ENCODE results near the gene GRIA1.
"Not testable (repeated sequence)": the region's sequence is repeated elsewhere in the genome, so short reads cannot be mapped to it uniquely, and the experiment has no call there.

GRIA1 gene

GRCh38 chr5:153718713-153719112 is 228.2 kb downstream of the GRIA1 start:
- no peak for DNase-seq (ENCODE audit: low spot score)

GRCh38 chr5:153719324-153719723 is 228.9 kb downstream of the GRIA1 start:
- no peak for DNase-seq (ENCODE audit: low spot score)

DNA sequence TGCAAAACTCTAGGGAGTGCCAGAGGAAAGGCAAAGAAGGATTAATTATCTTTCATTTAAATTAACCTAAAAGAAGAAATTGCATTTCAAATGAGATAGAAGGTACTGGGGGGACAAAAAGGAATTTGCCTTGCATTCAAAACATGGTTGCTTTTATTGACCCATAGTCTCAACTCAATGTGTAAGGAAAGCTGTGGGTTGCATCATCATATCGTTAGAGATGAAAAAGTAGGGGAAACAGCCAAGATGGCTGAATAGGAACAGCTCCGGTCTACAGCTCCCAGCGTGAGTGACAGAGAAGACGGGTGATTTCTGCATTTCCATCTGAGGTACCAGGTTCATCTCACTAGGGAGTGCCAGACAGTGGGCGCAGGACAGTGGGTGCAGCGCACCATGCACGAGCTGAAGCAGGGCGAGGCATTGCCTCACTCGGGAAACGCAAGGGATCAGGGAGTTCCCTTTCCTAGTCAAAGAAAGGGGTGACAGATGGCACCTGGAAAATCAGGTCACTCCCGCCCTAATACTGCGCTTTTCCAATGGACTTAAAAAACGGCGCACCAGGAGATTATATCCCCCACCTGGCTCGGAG is 232.6 kb downstream of the GRIA1 start:
- DNase-seq (ENCODE audit: low spot score): not testable (repeated sequence)

DNA sequence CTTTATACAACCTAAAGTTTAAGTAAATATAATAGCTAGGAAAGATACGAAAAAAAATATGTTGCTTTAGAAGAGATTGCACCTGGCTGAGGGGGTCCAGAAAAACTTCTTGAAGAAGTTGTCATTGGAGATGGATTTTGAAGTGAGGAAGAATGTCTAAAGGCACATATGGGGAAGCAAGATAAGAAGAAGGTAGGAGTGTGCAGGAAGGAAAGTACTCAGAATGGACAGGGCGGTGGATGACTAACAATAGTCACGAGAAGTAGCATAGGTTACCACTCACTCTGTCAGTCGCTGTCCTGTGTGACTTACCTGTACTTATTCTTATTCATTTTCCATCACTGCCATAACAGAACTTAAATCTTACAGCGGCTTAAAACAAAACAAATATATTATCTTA is 251.6 kb downstream of the GRIA1 start:
- no peak for DNase-seq (ENCODE audit: low spot score)

- no peak for DNase-seq (ENCODE audit: low spot score)
Observed at GRCh38 chr5:153744751-153745150, 254.3 kb downstream of the GRIA1 start.

DNA sequence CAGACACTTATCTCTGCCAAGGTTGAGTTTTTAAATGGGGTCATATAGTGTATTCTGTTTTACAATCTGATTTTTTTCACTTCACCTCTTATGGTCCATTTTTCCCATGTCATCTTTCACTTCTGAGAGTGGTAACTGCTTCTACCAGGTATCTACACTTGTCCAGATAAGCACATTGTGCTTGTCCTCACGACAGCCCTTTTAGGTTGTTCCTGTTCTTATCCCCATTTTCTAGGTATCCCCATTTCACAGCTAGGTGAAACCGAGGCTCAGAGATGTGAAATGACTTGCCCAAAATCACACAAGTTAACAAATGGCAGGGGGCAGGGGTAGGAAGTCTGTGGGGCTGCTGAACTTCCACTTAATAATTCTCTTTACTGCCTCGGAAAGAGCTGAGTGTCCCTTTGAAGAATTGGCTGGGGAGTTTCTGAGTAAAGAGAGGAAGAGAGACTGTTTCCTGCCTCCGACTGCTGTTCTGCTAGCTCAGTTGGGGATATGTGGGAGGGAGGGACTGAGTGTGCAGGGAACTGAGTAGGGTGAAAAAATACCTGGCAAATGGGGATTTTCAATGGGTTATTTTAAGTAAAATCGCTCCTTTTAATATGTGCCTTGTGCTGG is 255.4 kb downstream of the GRIA1 start:
- no peak for DNase-seq (ENCODE audit: low spot score)

DNA sequence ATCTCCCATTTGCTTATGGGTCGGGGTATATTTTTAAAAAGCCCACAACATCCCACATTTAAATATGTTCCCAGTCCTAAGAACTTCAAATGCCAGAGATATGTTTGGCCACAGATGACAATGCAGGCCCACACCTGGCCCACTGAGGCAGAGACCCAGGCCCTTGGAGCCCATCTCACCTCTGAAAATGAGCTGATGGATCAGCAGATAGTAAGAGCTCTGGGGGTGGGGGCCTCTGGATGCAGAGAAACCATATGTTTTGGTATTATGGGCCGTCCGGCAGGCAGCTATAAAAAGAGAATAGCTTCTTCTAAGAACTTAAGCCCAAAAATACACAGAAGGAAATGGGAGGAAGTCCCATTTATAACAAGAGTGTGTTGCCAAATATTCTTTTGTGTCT is 256.0 kb downstream of the GRIA1 start:
- no peak for DNase-seq (ENCODE audit: low spot score)

GRCh38 chr5:153748823-153749222 is 258.4 kb downstream of the GRIA1 start:
- DNase-seq (ENCODE audit: low spot score): no peak

- no peak for DNase-seq (ENCODE audit: low spot score)
Observed at GRCh38 chr5:153749960-153750359, 259.5 kb downstream of the GRIA1 start.

GRCh38 chr5:153751251-153751650 is 260.8 kb downstream of the GRIA1 start:
- DNase-seq (ENCODE audit: low spot score): no peak

GRCh38 chr5:153752890-153753289 is 262.4 kb downstream of the GRIA1 start:
- DNase-seq (ENCODE audit: low spot score): no peak

DNA sequence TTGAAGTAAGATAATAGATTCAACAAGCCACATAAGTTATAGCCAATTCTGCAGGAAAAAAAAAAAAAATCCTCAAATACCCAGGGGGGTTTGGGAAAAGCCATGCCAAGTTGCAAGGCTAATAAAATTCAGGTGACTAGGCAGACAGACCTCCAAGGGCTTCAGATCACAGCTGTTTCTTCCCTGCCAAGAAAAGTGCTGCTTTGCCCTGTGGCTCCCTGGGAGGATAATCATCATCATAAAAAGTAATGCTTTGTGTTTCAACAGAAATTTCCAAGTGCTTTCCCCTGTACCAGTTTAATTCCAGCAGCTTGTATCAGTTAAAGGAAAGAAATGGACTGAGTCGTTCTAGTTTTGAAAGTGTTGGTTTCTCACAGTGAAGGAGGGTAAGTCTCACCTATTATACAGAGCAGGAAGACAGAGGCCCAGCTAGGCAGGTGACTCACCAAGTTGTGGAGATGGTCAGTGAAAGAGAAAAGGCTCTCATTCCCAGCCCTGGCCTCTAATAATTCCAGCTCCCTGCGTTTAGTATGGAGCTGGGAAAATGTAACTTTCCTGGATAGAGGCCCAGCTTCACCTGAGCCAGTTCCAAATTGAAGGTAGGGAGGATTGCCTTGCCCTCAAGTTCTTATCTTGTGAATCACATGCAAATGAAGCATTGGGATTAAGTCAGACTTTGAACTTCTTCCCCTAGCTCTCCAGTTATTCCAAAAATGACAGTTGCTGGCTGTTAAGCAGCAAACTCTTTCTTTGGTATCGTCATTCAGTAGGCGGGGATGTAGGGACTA is 263.4 kb downstream of the GRIA1 start:
- DNase-seq (ENCODE audit: low spot score): no peak

GRCh38 chr5:153755913-153756500 is 265.5 kb downstream of the GRIA1 start:
- DNase-seq (ENCODE audit: low spot score): no peak

GRCh38 chr5:153756540-153756939 is 266.1 kb downstream of the GRIA1 start:
- no peak for DNase-seq (ENCODE audit: low spot score)

DNA sequence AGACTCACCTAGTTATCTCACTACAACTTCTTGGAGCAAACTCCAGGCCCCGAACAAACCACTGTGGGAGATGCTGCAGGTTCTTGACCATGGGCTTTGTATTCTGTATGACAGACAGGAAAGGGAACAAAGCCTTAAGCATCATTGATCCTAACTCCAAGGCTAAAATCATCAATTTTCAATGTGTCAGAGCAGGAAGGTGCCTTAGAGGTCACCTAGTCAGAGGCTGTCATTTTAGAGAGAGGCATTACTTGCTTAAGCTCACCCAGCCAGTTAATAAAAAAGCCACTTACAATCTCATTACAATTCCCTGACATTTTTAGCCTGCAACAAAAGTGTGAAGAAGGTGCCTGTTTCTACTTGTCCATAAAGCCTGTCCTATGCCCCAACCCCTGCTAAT is 275.5 kb downstream of the GRIA1 start:
- no peak for DNase-seq (ENCODE audit: low spot score)

DNA sequence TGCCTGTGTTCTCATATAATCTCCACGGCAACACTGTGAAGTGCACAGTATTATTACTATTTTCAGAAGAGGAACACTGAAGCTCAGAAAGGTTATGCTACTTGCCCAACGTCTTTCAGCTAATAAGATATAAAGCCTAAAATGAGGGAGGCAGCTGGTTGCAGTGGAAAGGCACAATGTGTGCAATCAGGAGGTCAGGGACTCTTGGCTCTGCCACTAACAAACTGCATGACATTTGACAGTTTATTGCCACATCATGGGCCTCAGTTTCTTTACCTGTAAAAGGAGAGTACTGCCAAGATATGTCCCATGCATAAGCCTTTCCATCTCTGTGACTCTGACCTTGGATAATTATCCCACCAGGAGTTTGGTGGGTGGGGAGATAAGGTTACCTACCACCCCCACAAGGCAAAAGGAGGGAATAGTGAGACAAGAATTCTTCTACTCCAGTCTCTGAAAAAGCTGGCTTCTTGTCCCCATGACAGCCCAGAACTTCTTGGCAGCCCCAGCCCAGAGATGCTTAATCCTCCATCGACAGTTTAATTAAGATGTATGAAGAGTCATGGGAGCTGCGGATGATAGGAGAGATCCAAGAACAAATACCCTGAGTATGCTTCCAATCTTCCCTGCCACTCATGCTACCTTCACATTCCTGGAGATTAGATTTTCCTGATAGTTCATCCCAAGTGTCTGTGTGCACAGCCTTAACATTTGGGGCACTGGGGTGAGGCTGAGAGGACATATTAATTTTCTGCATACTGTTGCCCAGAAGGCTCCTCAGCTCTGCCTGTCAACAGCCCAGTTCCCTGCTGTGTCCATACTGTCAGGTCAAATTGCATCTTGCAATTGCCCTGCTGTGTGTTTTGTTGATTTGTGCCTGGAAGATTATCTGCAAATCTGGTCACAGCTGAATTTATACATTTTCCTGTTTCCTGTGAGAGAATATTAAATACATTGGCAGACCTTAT is 277.0 kb downstream of the GRIA1 start:
- no peak for DNase-seq (ENCODE audit: low spot score)

- DNase-seq (ENCODE audit: low spot score): no peak
Observed at GRCh38 chr5:153770066-153770465, 279.6 kb downstream of the GRIA1 start.

- DNase-seq (ENCODE audit: low spot score): no peak
Observed at GRCh38 chr5:153774686-153775085, 284.2 kb downstream of the GRIA1 start.

GRCh38 chr5:153775923-153776322 is 285.5 kb downstream of the GRIA1 start:
- DNase-seq (ENCODE audit: low spot score): no peak

- no peak for DNase-seq (ENCODE audit: low spot score)
Observed at GRCh38 chr5:153777681-153778581, 287.5 kb downstream of the GRIA1 start.

GRCh38 chr5:153779836-153780235 is 289.4 kb downstream of the GRIA1 start:
- DNase-seq (ENCODE audit: low spot score): no peak

All from CD4-positive, alpha-beta T cell treated with Interleukin-15 for 4 hours (primary cell).